ENCODE measurements around the gene ATP11B. TPM values are rescaled to one million over a fixed set of nuclear protein-coding genes. Genes with fewer than 3 reads are reported as not detected.
A peak's percentile ranks its signal among the peaks of the same experiment; 100 is the strongest.

Gene ATP11B
- total and polyA plus RNA-seq, 9 of the 15 experiments (the other 6 are each of a cell fraction or from before 2014, with no cell fraction given), result 11.9 to 68.7 (median 41.8) TPM

DNA sequence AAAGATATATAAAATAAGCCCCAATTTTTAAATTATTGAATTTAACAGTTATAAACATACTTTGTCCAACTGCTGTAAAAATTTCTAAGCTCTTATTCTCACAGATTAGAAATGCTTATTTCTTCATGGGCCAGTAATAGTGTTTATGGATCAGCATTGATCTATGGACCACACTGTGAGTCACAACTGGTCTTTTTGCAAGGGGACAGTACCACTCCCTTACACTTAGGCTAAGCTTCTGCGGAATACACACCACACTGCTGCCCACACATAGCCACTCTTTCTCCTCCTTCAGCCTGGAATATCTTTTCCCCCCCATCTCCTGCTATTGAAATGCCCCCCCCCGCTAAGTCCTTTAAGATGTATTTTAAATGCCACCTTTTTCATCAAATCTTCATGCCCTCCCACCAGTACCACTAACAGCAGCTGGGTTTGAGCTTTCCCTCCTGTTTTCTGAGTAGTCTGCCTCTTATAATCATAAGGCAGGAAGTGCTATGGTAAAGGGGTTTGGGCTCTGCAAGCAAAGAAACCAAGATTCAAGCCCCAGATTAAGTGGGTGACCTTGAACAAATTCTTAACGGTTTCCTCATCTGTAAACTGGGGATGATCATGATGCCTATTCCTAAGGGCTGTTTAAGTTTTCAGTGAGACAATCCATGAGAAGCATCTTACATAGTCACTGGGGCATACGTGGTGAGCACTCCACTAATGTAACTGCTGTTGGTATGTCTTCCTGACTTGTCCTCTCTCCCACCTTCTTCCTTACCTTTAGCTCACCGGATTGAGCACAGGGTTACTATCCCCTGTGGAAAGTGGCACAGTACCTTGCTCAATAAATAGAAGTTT is 117.9 kb downstream of the ATP11B start:
- TF ChIP-seq, protein P1, sequence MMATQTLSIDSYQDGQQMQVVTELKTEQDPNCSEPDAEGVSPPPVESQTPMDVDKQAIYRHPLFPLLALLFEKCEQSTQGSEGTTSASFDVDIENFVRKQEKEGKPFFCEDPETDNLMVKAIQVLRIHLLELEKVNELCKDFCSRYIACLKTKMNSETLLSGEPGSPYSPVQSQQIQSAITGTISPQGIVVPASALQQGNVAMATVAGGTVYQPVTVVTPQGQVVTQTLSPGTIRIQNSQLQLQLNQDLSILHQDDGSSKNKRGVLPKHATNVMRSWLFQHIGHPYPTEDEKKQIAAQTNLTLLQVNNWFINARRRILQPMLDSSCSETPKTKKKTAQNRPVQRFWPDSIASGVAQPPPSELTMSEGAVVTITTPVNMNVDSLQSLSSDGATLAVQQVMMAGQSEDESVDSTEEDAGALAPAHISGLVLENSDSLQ (IDR thresholded peaks at IDR 0.05), result no peak
- TF ChIP-seq RBM25 (IDR thresholded peaks at IDR 0.05; ENCODE audit: low read depth, low read length, severe bottlenecking), result peak; percentile 7
- TF ChIP-seq ZNF263 (CRISPR knock-in tag; IDR thresholded peaks at IDR 0.05; ENCODE audit: borderline replicate concordance), result no peak
- TF ChIP-seq FOXP1 (CRISPR knock-in tag; IDR thresholded peaks at IDR 0.05), result no peak
- peak; percentile 95 for TF ChIP-seq ESRRA (IDR thresholded peaks at IDR 0.05; ENCODE audit: borderline replicate concordance, low read depth)
- in situ Hi-C loops (cut with MboI), result no loop called here
- Histone ChIP-seq H2AFZ (ENCODE audit: low read depth, low read length) (no peak overlapping the region), H3K27ac (ENCODE audit: extremely low read depth, low read depth, low read length) (no peak overlapping the region), H3K4me2 (ENCODE audit: insufficient read depth, low read length) (no peak overlapping the region), H3K36me3 (ENCODE audit: control insufficient read depth, insufficient read depth, low read length) (peaks cover 43% of the 10 kb centered on the region), H3K4me3 (no peak overlapping the region), H3K4me1 (replicated peaks in 1 of 2; ENCODE audit: control insufficient read depth in 2 of 2, insufficient read depth in 2 of 2, low read length in 2 of 2) (peaks cover 4 to 16% of the 10 kb centered on the region in 2 experiments), H3K79me2 (ENCODE audit: control insufficient read depth, insufficient read depth, low read length) (no peaks in the 10 kb centered on the region), H4K20me1 (replicated peaks; ENCODE audit: control insufficient read depth, insufficient read depth, low read length) (no peaks in the 10 kb centered on the region), H3K9ac (ENCODE audit: insufficient read depth in 1 of 2, low read depth in 2 of 2, low read length in 2 of 2) (no peak overlapping the region), H3K27me3 (ENCODE audit: control insufficient read depth in 2 of 2, insufficient read depth in 2 of 2, low read length in 2 of 2) (no peaks in the 10 kb centered on the region), H3K9me1 (ENCODE audit: control insufficient read depth, insufficient read depth, low read length) (no peaks in the 10 kb centered on the region), H3K9me3 (replicated peaks; ENCODE audit: control insufficient read depth, insufficient read depth, low read depth, low read length) (no peaks in the 10 kb centered on the region)
- ChIA-PET CTCF (ENCODE audit: low intra/inter-chr PET ratio) (no interaction called here), POLR2A (interaction anchor here (0.9 to 2.4 kb wide), 2 partner anchors 9 to 61 kb away, joined by 3 to 14 read pairs; no protein-coding TSS in a partner anchor)
- intact Hi-C loops (cut with micrococcal nuclease), result loop anchor here (5.0 to 10.0 kb wide), 2 partner anchors 266 to 474 kb away; no protein-coding TSS in a partner anchor
- WGBS (ENCODE audit: insufficient coverage, low coverage, missing lambda C conversion rate), result 49% methylated on average over 5 of the region's 5 CpGs
- BruUV-seq (replicated peaks), result no TSS peak
- ATAC-seq, result peak; percentile 16
- DNase-seq (ENCODE audit: extremely low read depth in 1 of 4, low spot score in 3 of 4), result no peak
- FAIRE-seq, result no peak
